ENCODE results near the gene USP47. TPM values are rescaled to one million over a fixed set of nuclear protein-coding genes. Genes with fewer than 3 reads are reported as not detected.

Gene USP47
- total and polyA plus RNA-seq, 2 of the 8 experiments (the other 6 are each of a cell fraction or from before 2014, with no cell fraction given), result 4.2 to 21.3 TPM

DNA sequence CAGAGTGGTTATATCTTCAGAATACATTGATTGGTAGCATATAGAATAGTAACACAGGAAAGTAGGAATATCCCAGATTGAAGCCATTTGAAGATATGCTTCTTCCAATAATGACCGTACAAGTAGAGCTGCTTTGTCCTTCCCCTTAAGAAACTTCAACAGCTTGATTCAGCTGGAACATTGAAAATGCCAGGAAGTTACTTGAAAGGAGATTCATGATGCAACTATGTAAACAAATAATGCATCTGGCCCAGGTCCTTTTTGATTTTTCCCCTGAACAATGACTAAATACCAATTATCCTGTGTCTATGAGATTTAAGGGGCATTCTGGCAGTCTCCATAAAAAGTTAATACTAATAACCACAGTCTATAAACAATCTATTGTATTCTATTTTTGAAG, 163.7 kb downstream of the USP47 start:
- Histone ChIP-seq H3K23me2 (ENCODE audit: low read depth, low read length) (peaks cover 12% of the 10 kb centered on the region; the same call in 1 of the 2 replicates), H4K20me1 (replicated peaks in 1 of 2; ENCODE audit: control insufficient read depth in 1 of 2, insufficient read depth in 2 of 2, low read length in 2 of 2) (peaks cover 2 to 13% of the 10 kb centered on the region in 2 experiments), H2AK5ac (ENCODE audit: low read depth, low read length) (no peak overlapping the region), H3K56ac (replicated peaks; ENCODE audit: insufficient read length, low read depth, low read length) (no peak overlapping the region), H2BK5ac (ENCODE audit: low read depth, low read length) (no peak overlapping the region), H3K4me2 (ENCODE audit: insufficient read depth in 1 of 2, low read depth in 2 of 2, low read length in 2 of 2) (no peak overlapping the region), H3K14ac (ENCODE audit: insufficient read length) (no peak overlapping the region), H2AFZ (ENCODE audit: low read length) (no peak overlapping the region), H3K9ac (replicated peaks in 1 of 4; ENCODE audit: extremely low read depth in 1 of 4, low read depth in 3 of 4, low read length in 3 of 4) (no peak overlapping the region), H3K27ac (ENCODE audit: low read depth, low read length) (no peak overlapping the region), H3K9me3 (ENCODE audit: insufficient read depth in 2 of 2, low read depth in 1 of 2, low read length in 1 of 2) (no peaks in the 10 kb centered on the region), H2BK12ac (ENCODE audit: low read depth, low read length) (no peak overlapping the region), H3K4me3 (ENCODE audit: extremely low read depth in 1 of 4, insufficient read depth in 2 of 4, low read depth in 3 of 4, low read length in 4 of 4) (no peak overlapping the region), H3K4me1 (replicated peaks in 1 of 4; ENCODE audit: control insufficient read depth in 3 of 4, insufficient read depth in 4 of 4, low read length in 3 of 4) (peaks cover 0 to 19% (median 5%) of the 10 kb centered on the region in 4 experiments; a peak in 6 of 7 replicates), H3K79me1 (ENCODE audit: low read depth, low read length) (no peaks in the 10 kb centered on the region), H3K23ac (ENCODE audit: insufficient read length) (no peak overlapping the region), H3K27me3 (replicated peaks in 1 of 4; ENCODE audit: control insufficient read depth in 3 of 4, extremely low read depth in 1 of 4, insufficient read depth in 3 of 4, low read length in 3 of 4) (peaks cover 0 to 13% (median 10%) of the 10 kb centered on the region in 4 experiments; a peak in 4 of 7 replicates), H3K36me3 (ENCODE audit: control insufficient read depth in 2 of 4, insufficient read depth in 4 of 4, low read length in 3 of 4) (peaks cover 3 to 11% (median 10%) of the 10 kb centered on the region in 4 experiments; a peak in 6 of 8 replicates), H4K5ac (ENCODE audit: insufficient read length, low read depth, low read length) (no peak overlapping the region), H4K91ac (replicated peaks; ENCODE audit: insufficient read length, low read length) (no peak overlapping the region), H3K4ac (replicated peaks; ENCODE audit: insufficient read length, low read depth, low read length) (no peak overlapping the region), H3K18ac (ENCODE audit: extremely low read depth, low read length) (no peak overlapping the region), H2BK20ac (ENCODE audit: low read length) (no peak overlapping the region), H4K8ac (ENCODE audit: extremely low read depth, insufficient read depth, low read length) (no peak overlapping the region), H3K79me2 (ENCODE audit: control insufficient read depth in 1 of 2, insufficient read depth in 2 of 2, low read length in 2 of 2) (no peaks in the 10 kb centered on the region), H2BK120ac (replicated peaks; ENCODE audit: low read depth, low read length) (no peak overlapping the region), H2BK15ac (ENCODE audit: low read length) (no peak overlapping the region)
- ChIA-PET CTCF (ENCODE audit: partially characterized antibody) (interaction anchor here (1.0 to 2.4 kb wide), 7 partner anchors 12 to 74 kb away, joined by 3 to 11 read pairs (median 5); no protein-coding TSS in a partner anchor), POLR2A (ENCODE audit: partially characterized antibody) (interaction anchor here (0.6 to 3.3 kb wide), 3 partner anchors 15 to 234 kb away, joined by 3 to 10 read pairs (median 3); no protein-coding TSS in a partner anchor)
- FAIRE-seq (no peak), DNase-seq (ENCODE audit: low read depth in 1 of 2, low spot score in 2 of 2) (no peak)
- WGBS, 2 experiments (ENCODE audit: extremely low coverage in 1 of 2, insufficient coverage in 1 of 2, insufficient read length in 1 of 2, insufficient replicate concordance in 2 of 2, low coverage in 1 of 2, low lambda C conversion rate in 2 of 2, missing lambda C conversion rate in 1 of 2), result 94% methylated on average over 1 of the region's 1 CpG; no CpG with 5 or more reads in 1 of the 2 experiments
- TF ChIP-seq SAP30 (IDR thresholded peaks at IDR 0.05; ENCODE audit: insufficient read depth, insufficient replicate concordance, low read length) (no peak), BRCA1 (IDR thresholded peaks at IDR 0.05; ENCODE audit: low read depth, low read length) (no peak), SIN3A (conservative IDR thresholded peaks at IDR 0.05 in 1 of 2, IDR thresholded peaks at IDR 0.05 in 1 of 2; ENCODE audit: low read depth in 1 of 2, low read length in 2 of 2) (no peak), RXRA (IDR thresholded peaks at IDR 0.05; ENCODE audit: insufficient read depth, low read depth, low read length) (no peak), POLR2AphosphoS5 (IDR thresholded peaks at IDR 0.05; ENCODE audit: low read depth, low read length) (no peak), CHD2 (IDR thresholded peaks at IDR 0.05; ENCODE audit: low read length) (no peak), KDM5A (IDR thresholded peaks at IDR 0.05; ENCODE audit: low read length) (no peak), TAF7 (optimal IDR thresholded peaks at IDR 0.05; ENCODE audit: borderline replicate concordance, low read depth, low read length) (no peak), SP2 (IDR thresholded peaks at IDR 0.05; ENCODE audit: low read length) (no peak), EP300 (IDR thresholded peaks at IDR 0.05; ENCODE audit: borderline replicate concordance in 1 of 2, low read depth in 2 of 2, low read length in 2 of 2) (no peak), KDM4A (IDR thresholded peaks at IDR 0.05; ENCODE audit: low read depth, low read length, severe bottlenecking) (no peak)
- TF ChIP-seq, protein P1, sequence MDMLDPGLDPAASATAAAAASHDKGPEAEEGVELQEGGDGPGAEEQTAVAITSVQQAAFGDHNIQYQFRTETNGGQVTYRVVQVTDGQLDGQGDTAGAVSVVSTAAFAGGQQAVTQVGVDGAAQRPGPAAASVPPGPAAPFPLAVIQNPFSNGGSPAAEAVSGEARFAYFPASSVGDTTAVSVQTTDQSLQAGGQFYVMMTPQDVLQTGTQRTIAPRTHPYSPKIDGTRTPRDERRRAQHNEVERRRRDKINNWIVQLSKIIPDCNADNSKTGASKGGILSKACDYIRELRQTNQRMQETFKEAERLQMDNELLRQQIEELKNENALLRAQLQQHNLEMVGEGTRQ (IDR thresholded peaks at IDR 0.05; ENCODE audit: low read length), result no peak
